ENCODE measurements around the gene CDKN1C. TPM values are rescaled to one million over a fixed set of nuclear protein-coding genes. Genes with fewer than 3 reads are reported as not detected.

The CDKN1C gene
- polyA plus RNA-seq, 1 donor from 2014 or later, result 36.7 TPM

DNA sequence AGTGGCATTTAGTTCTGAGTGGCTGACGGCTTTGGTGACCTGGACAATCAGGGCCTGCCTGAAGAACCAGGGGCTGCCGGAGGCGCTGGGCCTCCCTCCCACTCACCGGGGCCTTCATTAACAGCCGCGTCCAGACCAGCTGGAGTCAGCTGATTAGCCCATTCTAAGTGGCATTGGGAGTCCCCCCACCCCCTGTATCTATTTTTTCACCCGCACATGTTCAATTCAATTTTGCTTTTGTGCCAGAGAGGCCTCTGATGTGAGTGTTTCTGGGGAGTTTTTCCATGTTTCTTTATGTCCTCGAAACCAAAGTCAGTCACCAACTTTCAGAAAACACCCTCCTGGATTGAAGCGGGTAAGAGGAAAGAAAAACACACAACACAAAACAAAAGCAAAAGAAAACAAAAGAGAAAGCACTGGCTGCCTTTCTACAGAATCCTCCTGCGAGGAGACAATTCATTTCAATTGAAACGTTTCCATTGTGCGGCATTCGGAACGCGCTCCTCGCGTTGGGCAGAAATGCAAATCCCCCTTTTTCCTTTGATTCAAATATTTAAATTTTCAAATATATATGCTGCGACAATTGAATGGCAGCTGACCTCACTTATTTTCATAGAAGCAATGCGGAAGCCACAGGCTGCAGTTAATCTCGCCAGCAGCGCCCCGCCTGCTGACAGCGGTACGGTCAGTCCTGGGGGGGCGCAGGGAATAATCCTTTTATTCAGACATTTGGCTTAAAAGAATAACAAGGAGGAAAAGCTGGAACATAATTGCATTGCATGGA, 17.7 kb downstream of the CDKN1C start:
- Histone ChIP-seq H3K9me2 (ENCODE audit: insufficient read depth, low read length) (no peaks in the 10 kb centered on the region), H3K9ac (ENCODE audit: low read length) (peak overlapping the region; percentile 22), H3K79me2 (replicated peaks; ENCODE audit: insufficient read depth, low read length) (no peaks in the 10 kb centered on the region), H3K27ac (ENCODE audit: low read length) (no peak overlapping the region), H2AFZ (ENCODE audit: low read depth, low read length) (no peak overlapping the region), H3F3A (ENCODE audit: insufficient read depth, low read length, poor library complexity, severe bottlenecking) (no peaks in the 10 kb centered on the region), H4K20me1 (ENCODE audit: insufficient read depth) (no peaks in the 10 kb centered on the region), H3K4me3 (ENCODE audit: low read length) (peak overlapping the region; percentile 39), H3K9me3 (ENCODE audit: low read length) (no peaks in the 10 kb centered on the region), H3K27me3 (ENCODE audit: insufficient read depth, low read depth, low read length) (peaks cover 25% of the 10 kb centered on the region), H3K4me2 (ENCODE audit: low read length) (peak overlapping the region; percentile 41), H3K36me3 (ENCODE audit: insufficient read depth, low read length) (no peaks in the 10 kb centered on the region)
- no peak for TF ChIP-seq TAF1 (IDR thresholded peaks at IDR 0.05; ENCODE audit: low read depth)
- TF ChIP-seq EZH2 (IDR thresholded peaks at IDR 0.05; ENCODE audit: borderline replicate concordance, insufficient read depth, low read length, poor library complexity, severe bottlenecking), result no peak
- no peak for TF ChIP-seq REST (IDR thresholded peaks at IDR 0.05; ENCODE audit: borderline replicate concordance)
- TF ChIP-seq, protein P1, sequence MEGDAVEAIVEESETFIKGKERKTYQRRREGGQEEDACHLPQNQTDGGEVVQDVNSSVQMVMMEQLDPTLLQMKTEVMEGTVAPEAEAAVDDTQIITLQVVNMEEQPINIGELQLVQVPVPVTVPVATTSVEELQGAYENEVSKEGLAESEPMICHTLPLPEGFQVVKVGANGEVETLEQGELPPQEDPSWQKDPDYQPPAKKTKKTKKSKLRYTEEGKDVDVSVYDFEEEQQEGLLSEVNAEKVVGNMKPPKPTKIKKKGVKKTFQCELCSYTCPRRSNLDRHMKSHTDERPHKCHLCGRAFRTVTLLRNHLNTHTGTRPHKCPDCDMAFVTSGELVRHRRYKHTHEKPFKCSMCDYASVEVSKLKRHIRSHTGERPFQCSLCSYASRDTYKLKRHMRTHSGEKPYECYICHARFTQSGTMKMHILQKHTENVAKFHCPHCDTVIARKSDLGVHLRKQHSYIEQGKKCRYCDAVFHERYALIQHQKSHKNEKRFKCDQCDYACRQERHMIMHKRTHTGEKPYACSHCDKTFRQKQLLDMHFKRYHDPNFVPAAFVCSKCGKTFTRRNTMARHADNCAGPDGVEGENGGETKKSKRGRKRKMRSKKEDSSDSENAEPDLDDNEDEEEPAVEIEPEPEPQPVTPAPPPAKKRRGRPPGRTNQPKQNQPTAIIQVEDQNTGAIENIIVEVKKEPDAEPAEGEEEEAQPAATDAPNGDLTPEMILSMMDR (IDR thresholded peaks at IDR 0.05; ENCODE audit: poor library complexity, severe bottlenecking), result peak; percentile 25

GRCh38 chr11:2867142-2867541, 18.4 kb downstream of the CDKN1C start:
- Histone ChIP-seq H3K27ac (ENCODE audit: low read length) (no peak overlapping the region), H3K36me3 (ENCODE audit: insufficient read depth, low read length) (no peaks in the 10 kb centered on the region), H4K20me1 (ENCODE audit: insufficient read depth) (no peaks in the 10 kb centered on the region), H3K79me2 (replicated peaks; ENCODE audit: insufficient read depth, low read length) (no peaks in the 10 kb centered on the region), H3K9ac (ENCODE audit: low read length) (no peak overlapping the region), H3K9me2 (ENCODE audit: insufficient read depth, low read length) (no peaks in the 10 kb centered on the region), H3K4me3 (ENCODE audit: low read length) (no peak overlapping the region), H3K9me3 (ENCODE audit: low read length) (no peaks in the 10 kb centered on the region), H3K27me3 (ENCODE audit: insufficient read depth, low read depth, low read length) (peaks cover 26% of the 10 kb centered on the region), H3F3A (ENCODE audit: insufficient read depth, low read length, poor library complexity, severe bottlenecking) (no peaks in the 10 kb centered on the region), H3K4me2 (ENCODE audit: low read length) (no peak overlapping the region), H2AFZ (ENCODE audit: low read depth, low read length) (no peak overlapping the region)
- TF ChIP-seq, protein P1 (IDR thresholded peaks at IDR 0.05; ENCODE audit: poor library complexity, severe bottlenecking), result no peak
- TF ChIP-seq TAF1 (IDR thresholded peaks at IDR 0.05; ENCODE audit: low read depth), result no peak
- no peak for TF ChIP-seq POLR2AphosphoS5 (IDR thresholded peaks at IDR 0.05)
- no peak for TF ChIP-seq SMC3 (conservative IDR thresholded peaks at IDR 0.05; ENCODE audit: poor library complexity)
- no peak for TF ChIP-seq MXI1 (conservative IDR thresholded peaks at IDR 0.05; ENCODE audit: poor library complexity, severe bottlenecking)
- no peak for TF ChIP-seq REST (IDR thresholded peaks at IDR 0.05; ENCODE audit: borderline replicate concordance)
- no peak for TF ChIP-seq EP300 (conservative IDR thresholded peaks at IDR 0.05; ENCODE audit: poor library complexity, severe bottlenecking)
- TF ChIP-seq EZH2 (IDR thresholded peaks at IDR 0.05; ENCODE audit: borderline replicate concordance, insufficient read depth, low read length, poor library complexity, severe bottlenecking), result no peak
- TF ChIP-seq RAD21 (conservative IDR thresholded peaks at IDR 0.05), result no peak

Measured in neural cell (in vitro differentiated cells).